Endothelial cell of umbilical vein (primary cell): Measurements from ENCODE around the gene CPNE5. TPM values are rescaled to one million over a fixed set of nuclear protein-coding genes. Genes with fewer than 3 reads are reported as not detected.

Experiments used
- BruUV-seq: library from RNA; stranded (reverse); fragments of 400-500 nt; replicated peaks from 2 replicates; lab custom pipeline; 2021; lab: Mats Ljungman, UMichigan
- CTCF ChIA-PET: fragments of 300-600, 350-600 bp; sonication (Branson Sonifier 250); formaldehyde crosslinking; loops from one replicate; lab custom pipeline; 2021; ENCODE audit warnings: antibody characterized with exemption, inconsistent platforms; lab: Charles Lee
- POLR2A ChIA-PET: fragments of 300-600, 350-600 bp; sonication (Branson Sonifier 250); formaldehyde crosslinking; loops from one replicate; lab custom pipeline; 2021; ENCODE audit warnings: antibody characterized with exemption, inconsistent platforms; lab: Charles Lee
- DNase-seq: peaks from one replicate; pipeline ENCODE4 v3.0.0-alpha.2; 2011; ENCODE audit warnings: low read depth, low spot score
- FAIRE-seq: peaks from 2 replicates; lab custom pipeline; 2011; peaks lifted over from hg19 to GRCh38; lab: Jason Lieb, UNC
- H2AFZ ChIP-seq: 2 replicates; pipeline ENCODE4 v1.6.0; 2012; ENCODE audit warnings: low read depth, low read length, control low read depth, inconsistent platforms
- H3K27ac ChIP-seq: 2 replicates; pipeline ENCODE4 v1.5.1; 2011; ENCODE audit warnings: low read depth, mild to moderate bottlenecking, control low read depth, low read length, moderate library complexity; ENCODE audit not compliant: insufficient read depth
- H3K27me3 ChIP-seq, 2 experiments: 2 replicates each; pipeline versions ENCODE4 v1.6.0 to v1.6.1; 2011; ENCODE audit warnings: low read length in 2 of 2, mixed read lengths in 1 of 2; ENCODE audit not compliant: control insufficient read depth in 2 of 2, insufficient read depth in 2 of 2
- H3K36me3 ChIP-seq, 2 experiments: 2 replicates in 1 of 2; 3 replicates in 1 of 2; pipeline ENCODE4 v1.5.1; 2011; ENCODE audit warnings: low read length in 2 of 2, mild to moderate bottlenecking in 1 of 2, moderate library complexity in 1 of 2; ENCODE audit not compliant: control insufficient read depth in 2 of 2, insufficient read depth in 2 of 2; ENCODE audit errors: extremely low read depth in 1 of 2
- H3K4me1 ChIP-seq: 3 replicates; pipeline ENCODE4 v1.5.1; 2011; ENCODE audit warnings: mild to moderate bottlenecking, low read length; ENCODE audit not compliant: control insufficient read depth, insufficient read depth; ENCODE audit errors: extremely low read depth
- H3K4me2 ChIP-seq: 2 replicates; pipeline ENCODE4 v1.6.1; 2011; ENCODE audit warnings: low read length, control low read depth, mixed read lengths; ENCODE audit not compliant: insufficient read depth
- H3K4me3 ChIP-seq, 3 experiments: fragments of 200-600 bp in 1 of 3; sonication (generic), shearing (Covaris generic) in 1 of 3; replicated peaks in 1 of 3; 2 replicates each; pipeline ENCODE4 v1.5.1; 2011 to 2016; ENCODE audit warnings: control low read depth in 3 of 3, low read length in 3 of 3, mild to moderate bottlenecking in 2 of 3, inconsistent platforms in 1 of 3, low read depth in 1 of 3, moderate library complexity in 1 of 3; ENCODE audit not compliant: insufficient read depth in 1 of 3
- H3K79me2 ChIP-seq: 2 replicates; pipeline ENCODE4 v1.6.0; 2012; ENCODE audit warnings: low read length, inconsistent platforms; ENCODE audit not compliant: control insufficient read depth, insufficient read depth
- H3K9ac ChIP-seq: replicated peaks from 2 replicates; pipeline ENCODE3; 2011; ENCODE audit warnings: low read length, control low read depth; ENCODE audit not compliant: insufficient read depth; ENCODE audit errors: extremely low read depth
- H3K9me1 ChIP-seq: replicated peaks from 3 replicates; pipeline ENCODE4 v1.6.0; 2011; ENCODE audit warnings: mild to moderate bottlenecking, low read length; ENCODE audit not compliant: control insufficient read depth, insufficient read depth; ENCODE audit errors: extremely low read depth
- H3K9me3 ChIP-seq: replicated peaks from 2 replicates; pipeline ENCODE4 v1.5.1; 2012; ENCODE audit warnings: low read length, inconsistent platforms; ENCODE audit not compliant: control insufficient read depth, insufficient read depth
- H4K20me1 ChIP-seq: replicated peaks from 2 replicates; pipeline ENCODE3; 2011; ENCODE audit warnings: mild to moderate bottlenecking, low read length; ENCODE audit not compliant: control insufficient read depth, insufficient read depth; ENCODE audit errors: extremely low read depth
- EZH2 ChIP-seq: IDR thresholded peaks from 2 replicates; pipeline ENCODE4 v1.6.1; 2012; ENCODE audit warnings: borderline replicate concordance, low read depth, mild to moderate bottlenecking, moderate library complexity, low read length, inconsistent platforms; ENCODE audit not compliant: severe bottlenecking
- FOS ChIP-seq: IDR thresholded peaks from 2 replicates; pipeline ENCODE4 v1.6.1; 2011; ENCODE audit warnings: mild to moderate bottlenecking, low read length, moderate library complexity, borderline replicate concordance; ENCODE audit not compliant: insufficient read depth
- GATA2 ChIP-seq: IDR thresholded peaks from 2 replicates; pipeline ENCODE4 v1.7.0; 2011; ENCODE audit warnings: low read depth, mild to moderate bottlenecking, moderate library complexity, mixed read lengths, low read length; ENCODE audit not compliant: insufficient read length, insufficient read depth
- JUN ChIP-seq: IDR thresholded peaks from 2 replicates; pipeline ENCODE4 v1.6.1; 2011; ENCODE audit warnings: borderline replicate concordance, low read depth; ENCODE audit not compliant: insufficient read length, insufficient read depth
- MYC ChIP-seq: IDR thresholded peaks from one replicate; pipeline ENCODE4 v1.6.1; 2011; ENCODE audit warnings: mild to moderate bottlenecking, low read depth, low read length
- POLR2A ChIP-seq: IDR thresholded peaks from 2 replicates; pipeline ENCODE4 v1.6.1; 2012; ENCODE audit warnings: low read depth, mild to moderate bottlenecking, control low read depth, low read length
- POLR2AphosphoS5 ChIP-seq: IDR thresholded peaks from 2 replicates; pipeline ENCODE4 v1.6.1; 2012; ENCODE audit warnings: low read depth, mild to moderate bottlenecking, control low read depth, low read length, moderate library complexity; ENCODE audit not compliant: insufficient read depth
- dilution Hi-C: fragments of 300-500 bp; cut with MboI; formaldehyde crosslinking; loops from one replicate; pipeline ENCODE4 v1.15.0; 2019; ENCODE audit warnings: low sequenced_read_pairs; ENCODE audit not compliant: extremely low pct_ligation_motif_present
- intact Hi-C: fragments of 100-400 bp; cut with micrococcal nuclease; formaldehyde crosslinking; loops from one replicate; pipeline ENCODE4 v1.10.0; 2022
- polyA plus RNA-seq, 4 experiments: library from polyadenylated mRNA; depleted of rRNA in 3 of 4; stranded (reverse) in 3 of 4; unstranded in 1 of 4; fragments of >200 nt; gene quantifications; 2 replicates each; pipeline versions ENCODE4 v1.2.1 to v1.2.3, GENCODE V29; 2011 to 2012; ENCODE audit warnings: missing spikeins in 1 of 4
- total RNA-seq: library from RNA; stranded (reverse); gene quantifications from 2 replicates; pipeline ENCODE4 v1.2.3, GENCODE V29; 2021
- TF ChIP-seq, protein P1 (sequence below): IDR thresholded peaks from 2 replicates; pipeline ENCODE4 v1.6.1; 2011; ENCODE audit not compliant: insufficient read depth, insufficient read length
- TF ChIP-seq, protein P2 (sequence below), 2 donors: IDR thresholded peaks; 1 replicate in 1 of 2; 2 replicates in 1 of 2; pipeline ENCODE4 v1.5.1; 2011; ENCODE audit warnings: low read length in 2 of 2, mild to moderate bottlenecking in 2 of 2, moderate library complexity in 2 of 2, control low read depth in 1 of 2, inconsistent platforms in 1 of 2, low read depth in 1 of 2; ENCODE audit not compliant: insufficient read depth in 1 of 2; ENCODE audit errors: extremely low read depth in 1 of 2

CPNE5 gene
- total and polyA plus RNA-seq, 2 donors (not counting 3 experiments of a cell fraction or from before 2014, with no cell fraction given), result 18.8 to 49.4 TPM

DNA sequence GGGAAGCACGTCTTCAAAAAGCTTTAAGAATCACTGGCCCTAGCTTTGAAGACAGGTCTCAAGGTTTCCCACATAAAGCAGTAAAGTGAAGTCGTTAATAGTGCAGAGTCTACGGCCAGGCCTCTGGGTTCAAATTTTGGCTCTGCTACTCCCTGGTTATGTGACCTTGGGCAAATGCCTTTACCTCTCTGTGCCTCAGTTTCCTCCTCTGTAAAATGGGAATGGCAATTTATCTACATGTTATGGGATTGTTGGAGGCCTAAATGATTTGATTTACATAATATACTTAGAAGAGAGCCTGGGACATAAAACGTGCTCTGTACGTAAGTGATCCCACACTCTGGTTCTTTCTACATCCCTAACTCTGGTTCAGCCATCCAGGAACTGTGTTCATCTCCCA, 32.1 kb downstream of the CPNE5 start:
- no peak overlapping the region for H2AFZ ChIP-seq
- DNase-seq, result no peak
- no peak for FAIRE-seq
- H4K20me1 ChIP-seq, result no peaks in the 10 kb centered on the region
- no peaks in the 10 kb centered on the region for H3K9me3 ChIP-seq
- H3K36me3 ChIP-seq, result no peaks in the 10 kb centered on the region
- no peaks in the 10 kb centered on the region for H3K79me2 ChIP-seq
- TF ChIP-seq FOS, result no peak
- no peak for TF ChIP-seq POLR2AphosphoS5
- TF ChIP-seq, protein P1, sequence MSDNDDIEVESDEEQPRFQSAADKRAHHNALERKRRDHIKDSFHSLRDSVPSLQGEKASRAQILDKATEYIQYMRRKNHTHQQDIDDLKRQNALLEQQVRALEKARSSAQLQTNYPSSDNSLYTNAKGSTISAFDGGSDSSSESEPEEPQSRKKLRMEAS, result no peak
- TF ChIP-seq, protein P2, sequence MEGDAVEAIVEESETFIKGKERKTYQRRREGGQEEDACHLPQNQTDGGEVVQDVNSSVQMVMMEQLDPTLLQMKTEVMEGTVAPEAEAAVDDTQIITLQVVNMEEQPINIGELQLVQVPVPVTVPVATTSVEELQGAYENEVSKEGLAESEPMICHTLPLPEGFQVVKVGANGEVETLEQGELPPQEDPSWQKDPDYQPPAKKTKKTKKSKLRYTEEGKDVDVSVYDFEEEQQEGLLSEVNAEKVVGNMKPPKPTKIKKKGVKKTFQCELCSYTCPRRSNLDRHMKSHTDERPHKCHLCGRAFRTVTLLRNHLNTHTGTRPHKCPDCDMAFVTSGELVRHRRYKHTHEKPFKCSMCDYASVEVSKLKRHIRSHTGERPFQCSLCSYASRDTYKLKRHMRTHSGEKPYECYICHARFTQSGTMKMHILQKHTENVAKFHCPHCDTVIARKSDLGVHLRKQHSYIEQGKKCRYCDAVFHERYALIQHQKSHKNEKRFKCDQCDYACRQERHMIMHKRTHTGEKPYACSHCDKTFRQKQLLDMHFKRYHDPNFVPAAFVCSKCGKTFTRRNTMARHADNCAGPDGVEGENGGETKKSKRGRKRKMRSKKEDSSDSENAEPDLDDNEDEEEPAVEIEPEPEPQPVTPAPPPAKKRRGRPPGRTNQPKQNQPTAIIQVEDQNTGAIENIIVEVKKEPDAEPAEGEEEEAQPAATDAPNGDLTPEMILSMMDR (IDR thresholded peaks at IDR 0.05; ENCODE audit: extremely low read depth in 1 of 2, insufficient read depth in 1 of 2, low read depth in 1 of 2, low read length in 2 of 2), result no peak
- TF ChIP-seq GATA2, result no peak
- TF ChIP-seq JUN, result no peak
- TF ChIP-seq EZH2, result no peak
- no peak for TF ChIP-seq POLR2A
- no peak for TF ChIP-seq MYC
- ChIA-PET POLR2A (no interaction called here), CTCF (interaction anchor here (1.4 to 3.0 kb wide), 3 partner anchors 10 to 45 kb away, joined by 4 to 14 read pairs (median 8); no protein-coding TSS in a partner anchor)
- no peak overlapping the region for H3K9ac ChIP-seq
- no peaks in the 10 kb centered on the region for H3K9me1 ChIP-seq
- H3K4me3 ChIP-seq, result no peak overlapping the region
- no peaks in the 10 kb centered on the region for H3K27me3 ChIP-seq
- dilution Hi-C loops (no loop called here), intact Hi-C loops (no loop called here)
- no TSS peak for BruUV-seq
- H3K27ac ChIP-seq, result no peak overlapping the region
- H3K4me1 ChIP-seq, result peaks cover 10% of the 10 kb centered on the region
- H3K4me2 ChIP-seq, result no peak overlapping the region
